Skeletal muscle satellite cell (primary cell): Measurements from ENCODE around the gene PHF21A.

ENCODE experiments used
- H3K27me3 ChIP-seq: 2 replicates; pipeline ENCODE4 v1.7.0; 2013; ENCODE audit warnings: low read length; ENCODE audit not compliant: control insufficient read depth, insufficient read depth
- H3K36me3 ChIP-seq: 2 replicates; pipeline ENCODE4 v1.7.0; 2013; ENCODE audit warnings: mild to moderate bottlenecking, control low read depth, low read length; ENCODE audit not compliant: insufficient read depth
- H3K4me1 ChIP-seq: 2 replicates; pipeline ENCODE4 v1.7.0; 2013; ENCODE audit warnings: low read length; ENCODE audit not compliant: control insufficient read depth, insufficient read depth
- H3K4me2 ChIP-seq: 2 replicates; pipeline ENCODE4 v1.7.0; 2013; ENCODE audit warnings: mild to moderate bottlenecking, low read length
- H3K4me3 ChIP-seq: 2 replicates; pipeline ENCODE4 v1.7.0; 2013; ENCODE audit warnings: low read length
- H3K9ac ChIP-seq: 2 replicates; pipeline ENCODE4 v1.7.0; 2013; ENCODE audit warnings: mild to moderate bottlenecking, low read depth, low read length, moderate library complexity
- H3K9me3 ChIP-seq: replicated peaks from 2 replicates; pipeline ENCODE4 v1.7.0; 2013; ENCODE audit warnings: mild to moderate bottlenecking, control low read depth, low read length

PHF21A gene

DNA sequence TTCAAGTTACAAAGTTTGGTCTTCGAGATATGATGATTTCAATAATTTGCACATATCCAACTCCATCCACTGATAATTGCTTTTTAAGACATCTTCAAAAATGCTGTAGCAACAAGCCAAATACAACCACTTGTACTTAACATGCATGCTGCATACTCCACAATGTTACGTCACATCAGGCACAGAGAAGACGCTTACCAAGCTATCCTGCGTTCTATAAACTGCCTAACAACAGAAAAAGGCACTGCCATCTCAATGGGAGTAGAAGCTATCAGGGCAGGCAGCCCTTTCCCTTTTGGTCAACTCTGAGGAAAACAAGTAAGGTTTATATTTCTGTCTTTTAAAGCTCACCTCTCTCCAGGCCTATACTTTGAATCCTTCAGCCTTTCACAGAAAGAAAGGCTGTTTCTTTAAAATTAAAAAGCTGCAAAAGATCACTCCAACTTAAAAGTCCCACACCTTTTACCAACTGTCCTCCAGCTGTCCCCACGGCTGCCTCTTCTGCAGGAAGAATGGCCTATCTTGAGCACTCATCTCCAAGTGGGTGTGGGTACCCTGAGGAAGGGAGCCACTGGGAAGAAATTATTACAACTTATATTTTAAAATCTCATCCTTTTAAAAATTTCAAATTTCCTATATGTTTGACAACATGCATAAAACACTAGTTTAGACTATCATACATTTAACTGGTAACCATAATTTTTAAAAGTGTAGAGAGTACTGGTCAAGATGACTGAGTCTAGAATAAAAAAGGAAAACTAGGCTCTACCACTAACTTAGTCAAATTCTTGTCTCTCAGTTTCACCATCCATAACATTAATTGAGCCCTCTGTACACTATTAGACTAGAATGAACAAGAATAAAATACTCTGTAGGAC, 14.5 kb downstream of the PHF21A start:
- Histone ChIP-seq H3K4me3 (no peak overlapping the region), H3K9ac (no peak overlapping the region), H3K4me2 (no peak overlapping the region), H3K9me3 (no peaks in the 10 kb centered on the region), H3K27me3 (no peaks in the 10 kb centered on the region), H3K36me3 (no peaks in the 10 kb centered on the region), H3K4me1 (peaks cover 5% of the 10 kb centered on the region)

- no peak overlapping the region for H3K4me3 ChIP-seq
- H3K9me3 ChIP-seq = no peaks in the 10 kb centered on the region
- H3K4me1 ChIP-seq = peaks cover 5% of the 10 kb centered on the region
- H3K36me3 ChIP-seq = no peaks in the 10 kb centered on the region
- H3K4me2 ChIP-seq = no peak overlapping the region
- H3K9ac ChIP-seq = no peak overlapping the region
- H3K27me3 ChIP-seq = no peaks in the 10 kb centered on the region
Measured at GRCh38 chr11:46105926-46106325, 15.3 kb downstream of the PHF21A start.

- Histone ChIP-seq H3K27me3 (no peaks in the 10 kb centered on the region), H3K36me3 (no peaks in the 10 kb centered on the region), H3K4me1 (peaks cover 5% of the 10 kb centered on the region), H3K9ac (no peak overlapping the region), H3K9me3 (no peaks in the 10 kb centered on the region), H3K4me2 (no peak overlapping the region), H3K4me3 (no peak overlapping the region)
Measured at GRCh38 chr11:46105134-46105628, 16.1 kb downstream of the PHF21A start.

- Histone ChIP-seq H3K4me3 (no peak overlapping the region), H3K36me3 (no peaks in the 10 kb centered on the region), H3K4me1 (peaks cover 16% of the 10 kb centered on the region), H3K27me3 (no peaks in the 10 kb centered on the region), H3K4me2 (no peak overlapping the region), H3K9me3 (no peaks in the 10 kb centered on the region), H3K9ac (no peak overlapping the region)
Measured at GRCh38 chr11:46102843-46103242, 18.4 kb downstream of the PHF21A start.

GRCh38 chr11:46100670-46101069, 20.6 kb downstream of the PHF21A start:
- Histone ChIP-seq H3K27me3 (no peaks in the 10 kb centered on the region), H3K9ac (no peak overlapping the region), H3K4me1 (peaks cover 16% of the 10 kb centered on the region), H3K36me3 (no peaks in the 10 kb centered on the region), H3K4me3 (no peak overlapping the region), H3K4me2 (no peak overlapping the region), H3K9me3 (no peaks in the 10 kb centered on the region)

GRCh38 chr11:46099963-46100316, 21.3 kb downstream of the PHF21A start:
- Histone ChIP-seq H3K9ac (peak overlapping the region; percentile 73), H3K36me3 (no peaks in the 10 kb centered on the region), H3K4me1 (peaks cover 12% of the 10 kb centered on the region), H3K4me3 (peak overlapping the region; percentile 14), H3K4me2 (peak overlapping the region; percentile 69), H3K27me3 (no peaks in the 10 kb centered on the region), H3K9me3 (no peaks in the 10 kb centered on the region)

DNA sequence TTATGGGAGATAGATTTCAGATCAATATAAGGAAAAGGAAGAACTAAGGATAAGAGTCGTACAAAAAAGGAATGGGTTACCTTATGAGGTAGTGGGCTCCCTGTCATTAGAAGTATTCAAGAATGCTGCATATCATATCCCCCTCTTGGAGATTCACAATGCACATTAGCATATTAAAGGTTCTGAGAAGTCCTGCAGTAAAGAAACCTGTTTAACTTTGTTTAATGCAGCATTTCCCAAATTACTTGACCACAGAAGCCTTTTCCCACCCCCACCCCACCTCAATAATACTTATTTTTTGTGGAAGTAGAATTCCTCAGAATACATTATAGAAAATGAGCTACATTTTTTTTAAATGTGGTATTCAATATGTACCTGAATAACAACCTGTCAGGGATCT, 30.9 kb downstream of the PHF21A start:
- Histone ChIP-seq H3K4me3 (no peak overlapping the region), H3K9ac (no peak overlapping the region), H3K4me2 (no peak overlapping the region), H3K9me3 (no peaks in the 10 kb centered on the region), H3K27me3 (no peaks in the 10 kb centered on the region), H3K4me1 (no peaks in the 10 kb centered on the region), H3K36me3 (peaks cover 14% of the 10 kb centered on the region)

GRCh38 chr11:46079662-46080061, 41.6 kb downstream of the PHF21A start:
- H3K36me3 ChIP-seq = peaks cover 2% of the 10 kb centered on the region
- no peaks in the 10 kb centered on the region for H3K27me3 ChIP-seq
- H3K4me1 ChIP-seq = no peaks in the 10 kb centered on the region
- H3K4me3 ChIP-seq = no peak overlapping the region
- no peak overlapping the region for H3K9ac ChIP-seq
- H3K4me2 ChIP-seq = no peak overlapping the region
- no peaks in the 10 kb centered on the region for H3K9me3 ChIP-seq

- no peaks in the 10 kb centered on the region for H3K36me3 ChIP-seq
- H3K4me3 ChIP-seq = no peak overlapping the region
- no peaks in the 10 kb centered on the region for H3K4me1 ChIP-seq
- no peak overlapping the region for H3K9ac ChIP-seq
- H3K27me3 ChIP-seq = no peaks in the 10 kb centered on the region
- no peak overlapping the region for H3K4me2 ChIP-seq
- H3K9me3 ChIP-seq = no peaks in the 10 kb centered on the region
Measured at GRCh38 chr11:46075928-46076327, 45.3 kb downstream of the PHF21A start.

DNA sequence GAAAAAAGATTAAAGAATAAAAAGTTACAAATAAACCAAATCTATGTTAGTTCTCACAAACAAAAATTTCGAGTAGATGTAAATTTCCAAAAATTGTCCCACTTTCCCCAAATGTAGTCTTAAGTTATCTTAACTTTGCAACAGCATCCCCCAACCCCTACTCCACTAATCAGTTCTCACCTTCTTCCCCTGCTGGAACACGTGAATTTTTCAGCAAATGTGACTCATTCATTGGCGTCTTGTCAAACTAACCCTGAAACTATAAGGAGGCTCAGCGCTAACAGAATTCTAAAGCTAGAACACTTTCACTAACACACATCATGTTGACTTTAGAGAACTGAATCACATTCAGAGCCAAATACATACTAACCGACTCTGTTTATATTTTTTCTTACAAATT, 46.1 kb downstream of the PHF21A start:
- Histone ChIP-seq H3K4me2 (no peak overlapping the region), H3K4me1 (no peaks in the 10 kb centered on the region), H3K9me3 (no peaks in the 10 kb centered on the region)

GRCh38 chr11:46073632-46074031, 47.6 kb downstream of the PHF21A start:
- no peaks in the 10 kb centered on the region for H3K27me3 ChIP-seq
- no peak overlapping the region for H3K4me3 ChIP-seq
- no peaks in the 10 kb centered on the region for H3K9me3 ChIP-seq
- H3K36me3 ChIP-seq = no peaks in the 10 kb centered on the region
- no peak overlapping the region for H3K9ac ChIP-seq
- no peaks in the 10 kb centered on the region for H3K4me1 ChIP-seq
- no peak overlapping the region for H3K4me2 ChIP-seq

More for the DNA sequence above, 46.1 kb downstream of the PHF21A start:
- Histone ChIP-seq H3K36me3 (no peaks in the 10 kb centered on the region), H3K4me3 (no peak overlapping the region), H3K9ac (no peak overlapping the region), H3K27me3 (no peaks in the 10 kb centered on the region)
